HepG2 (cell line): ENCODE results near the gene CCSER2. TPM values are rescaled to one million over a fixed set of nuclear protein-coding genes. Genes with fewer than 3 reads are reported as not detected.

Experiments
- ATAC-seq: fragments of 200-7000 bp; cut with Tn5 transposase; 3 replicates; pipeline ENCODE4 v1.9.1; 2020; ENCODE audit warnings: mild to moderate bottlenecking, moderate library complexity
- BruUV-seq: library from RNA; stranded (reverse); fragments of 400-500 nt; replicated peaks from 2 replicates; lab custom pipeline; 2021; lab: Mats Ljungman, UMichigan
- CTCF ChIA-PET: fragments of 300-600 bp; formaldehyde crosslinking; extraction: SDS; loops from one replicate; lab custom pipeline; 2021; ENCODE audit warnings: low total read pairs, inconsistent platforms, low intra/inter-chr PET ratio; lab: Yijun Ruan, JAX
- POLR2A ChIA-PET: fragments of 350-600 bp; sonication (Branson Sonifier 250); formaldehyde crosslinking; loops from one replicate; lab custom pipeline; 2020; ENCODE audit warnings: antibody characterized with exemption, inconsistent platforms; lab: Yijun Ruan, JAX
- DNase-seq: peaks from one replicate; pipeline ENCODE4 v3.0.0-alpha.2; 2015; ENCODE audit warnings: low spot score
- FAIRE-seq: peaks from 3 replicates; lab custom pipeline; 2011; peaks lifted over from hg19 to GRCh38; lab: Jason Lieb, UNC
- H2AFZ ChIP-seq: one replicate; pipeline ENCODE4 v1.6.1; 2011; ENCODE audit warnings: low read length, inconsistent platforms
- H3K27ac ChIP-seq: fragments of 300-600 bp; 3 replicates; pipeline ENCODE4 v1.8.0; 2011; ENCODE audit warnings: mixed run types, mild to moderate bottlenecking, mixed read lengths, low read length, inconsistent platforms; ENCODE audit not compliant: insufficient read depth; ENCODE audit errors: extremely low read length
- H3K27me3 ChIP-seq, 2 experiments: fragments of 200-600 bp in 1 of 2; 2 replicates in 1 of 2; 3 replicates in 1 of 2; pipeline versions ENCODE4 v1.6.0 to v1.8.0; 2011; ENCODE audit warnings: low read length in 2 of 2, mild to moderate bottlenecking in 2 of 2, moderate library complexity in 2 of 2, inconsistent platforms in 1 of 2; ENCODE audit not compliant: insufficient read depth in 2 of 2, control insufficient read depth in 1 of 2
- H3K36me3 ChIP-seq, 2 experiments: fragments of 200-600 bp in 1 of 2; replicated peaks in 1 of 2; 2 replicates in 1 of 2; 3 replicates in 1 of 2; pipeline versions ENCODE4 v1.5.1 to v1.8.0; 2011; ENCODE audit warnings: low read length in 2 of 2, inconsistent platforms in 1 of 2; ENCODE audit not compliant: insufficient read depth in 2 of 2, control insufficient read depth in 1 of 2
- H3K4me1 ChIP-seq: 2 replicates; pipeline ENCODE4 v1.5.1; 2012; ENCODE audit warnings: low read length, inconsistent platforms; ENCODE audit not compliant: insufficient read depth
- H3K4me2 ChIP-seq: 2 replicates; pipeline ENCODE4 v1.6.0; 2011; ENCODE audit warnings: low read depth, low read length, inconsistent platforms
- H3K4me3 ChIP-seq, 3 experiments: fragments of 200-600 bp in 1 of 3; sonication (generic), shearing (Covaris generic) in 1 of 3; replicated peaks in 1 of 3; 2 replicates each; pipeline ENCODE4 v1.5.1; 2011 to 2016; ENCODE audit warnings: low read length in 3 of 3, inconsistent platforms in 2 of 3, low read depth in 2 of 3, mild to moderate bottlenecking in 2 of 3, control low read depth in 1 of 3, mixed read lengths in 1 of 3; ENCODE audit not compliant: insufficient read depth in 1 of 3
- H3K79me2 ChIP-seq: one replicate; pipeline ENCODE4 v1.6.1; 2011; ENCODE audit warnings: low read length, inconsistent platforms; ENCODE audit not compliant: insufficient read depth
- H3K9ac ChIP-seq: 2 replicates; pipeline ENCODE4 v1.6.0; 2011; ENCODE audit warnings: mild to moderate bottlenecking, low read depth, low read length, inconsistent platforms; ENCODE audit not compliant: insufficient read depth
- H3K9me3 ChIP-seq: 2 replicates; pipeline ENCODE4 v1.5.1; 2012; ENCODE audit warnings: mild to moderate bottlenecking, low read length
- H4K20me1 ChIP-seq: 2 replicates; pipeline ENCODE4 v1.6.0; 2011; ENCODE audit warnings: inconsistent platforms, mild to moderate bottlenecking, low read length, moderate library complexity; ENCODE audit not compliant: insufficient read depth
- AHR ChIP-seq: IDR thresholded peaks from 2 replicates; pipeline ENCODE4 v1.6.1; 2018; ENCODE audit warnings: missing genetic modification reagents, missing compliant biosample characterization
- ARHGAP35 ChIP-seq: sonication (generic); formaldehyde crosslinking; IDR thresholded peaks from 2 replicates; pipeline ENCODE4 v1.9.0; 2022; ENCODE audit warnings: mild to moderate bottlenecking, inconsistent platforms, moderate library complexity, missing genetic modification reagents, borderline replicate concordance
- BHLHE40 ChIP-seq: IDR thresholded peaks from 2 replicates; pipeline ENCODE4 v1.6.1; 2011; ENCODE audit warnings: low read length, improper control_type of control experiment
- BORCS8-MEF2B ChIP-seq: sonication (generic); formaldehyde crosslinking; IDR thresholded peaks from 2 replicates; pipeline ENCODE4 v1.8.0; 2022; ENCODE audit warnings: mild to moderate bottlenecking, missing genetic modification reagents
- EHMT2 ChIP-seq: fragments of 200-600 bp; sonication (generic); IDR thresholded peaks from 2 replicates; pipeline ENCODE4 v1.7.0; 2017; ENCODE audit warnings: antibody characterized with exemption, low read depth, low read length, borderline replicate concordance
- JARID2 ChIP-seq: sonication (generic); formaldehyde crosslinking; IDR thresholded peaks from 2 replicates; pipeline ENCODE4 v1.8.1; 2023; ENCODE audit warnings: missing genetic modification reagents, inconsistent platforms; ENCODE audit not compliant: insufficient replicate concordance
- NAIF1 ChIP-seq: sonication (generic); formaldehyde crosslinking; IDR thresholded peaks from 2 replicates; pipeline ENCODE4 v1.5.0; 2020; ENCODE audit warnings: mild to moderate bottlenecking, missing genetic modification reagents, borderline replicate concordance
- PHF20 ChIP-seq: sonication (generic); formaldehyde crosslinking; IDR thresholded peaks from 2 replicates; pipeline ENCODE4 v1.5.0; 2020; ENCODE audit warnings: mild to moderate bottlenecking, missing genetic modification reagents
- REL ChIP-seq: sonication (generic); formaldehyde crosslinking; conservative IDR thresholded peaks from 2 replicates; pipeline ENCODE4 v1.8.0; 2022; ENCODE audit warnings: mild to moderate bottlenecking, missing genetic modification reagents, moderate library complexity
- RFXANK ChIP-seq: IDR thresholded peaks from 2 replicates; pipeline ENCODE4 v1.6.1; 2016
- SAP130 ChIP-seq: IDR thresholded peaks from 2 replicates; pipeline ENCODE4 v1.6.1; 2016; ENCODE audit warnings: low read depth
- SKI ChIP-seq: fragments of 450-650 bp; IDR thresholded peaks from one replicate; pipeline ENCODE4 v1.6.1; 2018; ENCODE audit warnings: mild to moderate bottlenecking; ENCODE audit not compliant: partially characterized antibody
- SMARCE1 ChIP-seq: fragments of 450-650 bp; IDR thresholded peaks from 2 replicates; pipeline ENCODE4 v1.6.1; 2017; ENCODE audit warnings: borderline replicate concordance
- ZNF773 ChIP-seq: sonication (generic); formaldehyde crosslinking; IDR thresholded peaks from 2 replicates; pipeline ENCODE4 v1.4.0; 2020; ENCODE audit warnings: missing genetic modification reagents, borderline replicate concordance
- WGBS: methylation state at CpG from one replicate; pipeline ENCODE4 v1.1.6; 2017; ENCODE audit warnings: low lambda C conversion rate; 5-methylcytosine and 5-hydroxymethylcytosine counted together
- in situ Hi-C: cut with HindIII; loops from 2 replicates; pipeline ENCODE4 v1.10.0; 2017; ENCODE audit warnings: low pct_unique_long_range_greater_than_20kb; ENCODE audit not compliant: extremely low pct_ligation_motif_present
- intact Hi-C: fragments of 100-400 bp; cut with micrococcal nuclease; formaldehyde crosslinking; loops from one replicate; pipeline ENCODE4 v1.10.0; 2022; ENCODE audit not compliant: unreplicated experiment
- polyA plus RNA-seq, 8 experiments: library from polyadenylated mRNA; depleted of rRNA in 3 of 8; stranded (reverse) in 7 of 8; unstranded in 1 of 8; fragments of >200 nt; fragmentation: Illumina TruSeq in 4 of 8; extraction: Trizol in 4 of 8; gene quantifications; 2 replicates each; pipeline versions ENCODE4 v1.2.1 to v1.2.3, GENCODE V29; 2011 to 2016; ENCODE audit warnings: low read depth in 4 of 8, missing spikeins in 1 of 8, mixed read lengths in 1 of 8; ENCODE audit not compliant: insufficient read depth in 1 of 8
- total RNA-seq, 5 experiments: library from RNA; depleted of rRNA; stranded (reverse); fragments of >200 nt; fragmentation: Illumina TruSeq; extraction: Trizol; gene quantifications; 2 replicates each; pipeline ENCODE4 v1.2.3, GENCODE V29; 2016; ENCODE audit warnings: low read depth in 1 of 5
- TF ChIP-seq, protein P1 (sequence below): sonication (generic); formaldehyde crosslinking; IDR thresholded peaks from 2 replicates; pipeline ENCODE4 v1.5.0; 2020; ENCODE audit warnings: mild to moderate bottlenecking, missing genetic modification reagents, moderate library complexity
- TF ChIP-seq, protein P2 (sequence below): sonication (generic); formaldehyde crosslinking; IDR thresholded peaks from 2 replicates; pipeline ENCODE4 v1.5.1; 2020; ENCODE audit warnings: missing genetic modification reagents, mild to moderate bottlenecking, borderline replicate concordance
- TF ChIP-seq, protein P3 (sequence below): fragments of 450-650 bp; IDR thresholded peaks from 2 replicates; pipeline ENCODE4 v1.6.1; 2017; ENCODE audit warnings: mild to moderate bottlenecking

The CCSER2 gene
- total and polyA plus RNA-seq, 2 of the 13 experiments (the other 11 are each of a cell fraction or from before 2014, with no cell fraction given), result 13.3 to 17.2 TPM

DNA sequence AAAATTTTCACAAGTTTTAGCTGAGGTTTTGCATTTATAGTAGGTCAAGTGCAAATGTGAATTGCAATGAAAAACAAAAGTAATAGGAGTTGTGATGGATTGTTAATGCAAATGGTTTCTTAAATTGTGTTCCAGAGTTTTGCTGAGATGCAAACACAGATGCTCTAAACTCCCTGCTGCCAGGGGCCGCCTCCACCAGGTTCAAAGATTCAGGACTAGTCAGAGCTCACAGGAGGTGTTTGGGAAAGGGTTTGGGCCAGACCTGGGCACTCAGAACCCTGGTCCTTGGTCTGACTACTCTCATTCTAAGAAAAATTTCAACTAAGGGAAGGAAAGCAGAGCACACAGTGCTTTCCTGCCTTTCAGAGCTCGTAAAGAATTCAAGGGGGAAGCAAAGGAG, 193.1 kb downstream of the CCSER2 start:
- ATAC-seq (no peak), FAIRE-seq (peak; percentile 44), DNase-seq (no peak)
- Histone ChIP-seq H3K4me2 (no peak overlapping the region), H3K27me3 (no peaks in the 10 kb centered on the region), H3K27ac (no peak overlapping the region), H3K9ac (no peak overlapping the region), H3K9me3 (peaks cover 12% of the 10 kb centered on the region; the same call in 1 of the 2 replicates), H3K36me3 (no peaks in the 10 kb centered on the region), H2AFZ (no peak overlapping the region), H3K4me3 (no peak overlapping the region), H4K20me1 (no peaks in the 10 kb centered on the region), H3K79me2 (no peaks in the 10 kb centered on the region), H3K4me1 (peaks cover 50% of the 10 kb centered on the region)
- CTCF ChIA-PET, result no interaction called here
- TF ChIP-seq, protein P1, sequence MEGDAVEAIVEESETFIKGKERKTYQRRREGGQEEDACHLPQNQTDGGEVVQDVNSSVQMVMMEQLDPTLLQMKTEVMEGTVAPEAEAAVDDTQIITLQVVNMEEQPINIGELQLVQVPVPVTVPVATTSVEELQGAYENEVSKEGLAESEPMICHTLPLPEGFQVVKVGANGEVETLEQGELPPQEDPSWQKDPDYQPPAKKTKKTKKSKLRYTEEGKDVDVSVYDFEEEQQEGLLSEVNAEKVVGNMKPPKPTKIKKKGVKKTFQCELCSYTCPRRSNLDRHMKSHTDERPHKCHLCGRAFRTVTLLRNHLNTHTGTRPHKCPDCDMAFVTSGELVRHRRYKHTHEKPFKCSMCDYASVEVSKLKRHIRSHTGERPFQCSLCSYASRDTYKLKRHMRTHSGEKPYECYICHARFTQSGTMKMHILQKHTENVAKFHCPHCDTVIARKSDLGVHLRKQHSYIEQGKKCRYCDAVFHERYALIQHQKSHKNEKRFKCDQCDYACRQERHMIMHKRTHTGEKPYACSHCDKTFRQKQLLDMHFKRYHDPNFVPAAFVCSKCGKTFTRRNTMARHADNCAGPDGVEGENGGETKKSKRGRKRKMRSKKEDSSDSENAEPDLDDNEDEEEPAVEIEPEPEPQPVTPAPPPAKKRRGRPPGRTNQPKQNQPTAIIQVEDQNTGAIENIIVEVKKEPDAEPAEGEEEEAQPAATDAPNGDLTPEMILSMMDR (CRISPR knock-in tag), result no peak
- TF ChIP-seq SMARCE1 (no peak), RFXANK (CRISPR knock-in tag) (no peak), ARHGAP35 (CRISPR knock-in tag) (no peak), JARID2 (CRISPR knock-in tag) (no peak), AHR (CRISPR knock-in tag) (no peak), EHMT2 (no peak), ZNF773 (CRISPR knock-in tag) (no peak), SKI (no peak), BHLHE40 (no peak), REL (CRISPR knock-in tag) (no peak), NAIF1 (CRISPR knock-in tag) (no peak), PHF20 (CRISPR knock-in tag) (no peak), SAP130 (no peak), BORCS8-MEF2B (CRISPR knock-in tag) (no peak)
- TF ChIP-seq, protein P2, sequence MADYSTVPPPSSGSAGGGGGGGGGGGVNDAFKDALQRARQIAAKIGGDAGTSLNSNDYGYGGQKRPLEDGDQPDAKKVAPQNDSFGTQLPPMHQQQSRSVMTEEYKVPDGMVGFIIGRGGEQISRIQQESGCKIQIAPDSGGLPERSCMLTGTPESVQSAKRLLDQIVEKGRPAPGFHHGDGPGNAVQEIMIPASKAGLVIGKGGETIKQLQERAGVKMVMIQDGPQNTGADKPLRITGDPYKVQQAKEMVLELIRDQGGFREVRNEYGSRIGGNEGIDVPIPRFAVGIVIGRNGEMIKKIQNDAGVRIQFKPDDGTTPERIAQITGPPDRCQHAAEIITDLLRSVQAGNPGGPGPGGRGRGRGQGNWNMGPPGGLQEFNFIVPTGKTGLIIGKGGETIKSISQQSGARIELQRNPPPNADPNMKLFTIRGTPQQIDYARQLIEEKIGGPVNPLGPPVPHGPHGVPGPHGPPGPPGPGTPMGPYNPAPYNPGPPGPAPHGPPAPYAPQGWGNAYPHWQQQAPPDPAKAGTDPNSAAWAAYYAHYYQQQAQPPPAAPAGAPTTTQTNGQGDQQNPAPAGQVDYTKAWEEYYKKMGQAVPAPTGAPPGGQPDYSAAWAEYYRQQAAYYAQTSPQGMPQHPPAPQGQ (CRISPR knock-in tag), result no peak
- TF ChIP-seq, protein P3, sequence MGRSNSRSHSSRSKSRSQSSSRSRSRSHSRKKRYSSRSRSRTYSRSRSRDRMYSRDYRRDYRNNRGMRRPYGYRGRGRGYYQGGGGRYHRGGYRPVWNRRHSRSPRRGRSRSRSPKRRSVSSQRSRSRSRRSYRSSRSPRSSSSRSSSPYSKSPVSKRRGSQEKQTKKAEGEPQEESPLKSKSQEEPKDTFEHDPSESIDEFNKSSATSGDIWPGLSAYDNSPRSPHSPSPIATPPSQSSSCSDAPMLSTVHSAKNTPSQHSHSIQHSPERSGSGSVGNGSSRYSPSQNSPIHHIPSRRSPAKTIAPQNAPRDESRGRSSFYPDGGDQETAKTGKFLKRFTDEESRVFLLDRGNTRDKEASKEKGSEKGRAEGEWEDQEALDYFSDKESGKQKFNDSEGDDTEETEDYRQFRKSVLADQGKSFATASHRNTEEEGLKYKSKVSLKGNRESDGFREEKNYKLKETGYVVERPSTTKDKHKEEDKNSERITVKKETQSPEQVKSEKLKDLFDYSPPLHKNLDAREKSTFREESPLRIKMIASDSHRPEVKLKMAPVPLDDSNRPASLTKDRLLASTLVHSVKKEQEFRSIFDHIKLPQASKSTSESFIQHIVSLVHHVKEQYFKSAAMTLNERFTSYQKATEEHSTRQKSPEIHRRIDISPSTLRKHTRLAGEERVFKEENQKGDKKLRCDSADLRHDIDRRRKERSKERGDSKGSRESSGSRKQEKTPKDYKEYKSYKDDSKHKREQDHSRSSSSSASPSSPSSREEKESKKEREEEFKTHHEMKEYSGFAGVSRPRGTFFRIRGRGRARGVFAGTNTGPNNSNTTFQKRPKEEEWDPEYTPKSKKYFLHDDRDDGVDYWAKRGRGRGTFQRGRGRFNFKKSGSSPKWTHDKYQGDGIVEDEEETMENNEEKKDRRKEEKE, result no peak
- BruUV-seq, result TSS peak; percentile 6
- POLR2A ChIA-PET, result no interaction called here
- intact Hi-C loops (no loop called here), in situ Hi-C loops (loop anchor here (5.0 kb wide), 1 partner anchor 59 kb away; no protein-coding TSS in a partner anchor)
- WGBS, result 65% methylated on average over 2 of the region's 2 CpGs
